Ectodermal cell (in vitro differentiated cells): Measurements from ENCODE around the gene RPTOR.

Source experiments
- H3K27ac ChIP-seq: 2 replicates; pipeline ENCODE4 v1.7.0; 2013; ENCODE audit warnings: mild to moderate bottlenecking, low read depth, low read length; ENCODE audit not compliant: insufficient read depth, poor library complexity, severe bottlenecking
- H3K27me3 ChIP-seq: 2 replicates; pipeline ENCODE4 v1.7.0; 2013; ENCODE audit warnings: mild to moderate bottlenecking, low read length; ENCODE audit not compliant: insufficient read depth, control insufficient read depth, poor library complexity, severe bottlenecking
- H3K36me3 ChIP-seq: one replicate; pipeline ENCODE4 v1.7.0; 2013; ENCODE audit warnings: low read length; ENCODE audit not compliant: control insufficient read depth, insufficient read depth
- H3K4me1 ChIP-seq: one replicate; pipeline ENCODE4 v1.7.0; 2013; ENCODE audit warnings: low read length; ENCODE audit not compliant: control insufficient read depth, insufficient read depth
- H3K4me3 ChIP-seq: 2 replicates; pipeline ENCODE4 v1.7.0; 2013; ENCODE audit warnings: low read depth, low read length, control low read depth; ENCODE audit not compliant: insufficient read depth
- H3K9me3 ChIP-seq: 2 replicates; pipeline ENCODE4 v1.7.0; 2013; ENCODE audit warnings: mild to moderate bottlenecking, low read length, moderate library complexity; ENCODE audit not compliant: control insufficient read depth
- WGBS, 2 experiments: methylation state at CpG; one replicate each; pipeline ENCODE4 v1.1.7; 2013; ENCODE audit warnings: missing lambda C conversion rate in 2 of 2; 5-methylcytosine and 5-hydroxymethylcytosine counted together

The RPTOR gene

DNA sequence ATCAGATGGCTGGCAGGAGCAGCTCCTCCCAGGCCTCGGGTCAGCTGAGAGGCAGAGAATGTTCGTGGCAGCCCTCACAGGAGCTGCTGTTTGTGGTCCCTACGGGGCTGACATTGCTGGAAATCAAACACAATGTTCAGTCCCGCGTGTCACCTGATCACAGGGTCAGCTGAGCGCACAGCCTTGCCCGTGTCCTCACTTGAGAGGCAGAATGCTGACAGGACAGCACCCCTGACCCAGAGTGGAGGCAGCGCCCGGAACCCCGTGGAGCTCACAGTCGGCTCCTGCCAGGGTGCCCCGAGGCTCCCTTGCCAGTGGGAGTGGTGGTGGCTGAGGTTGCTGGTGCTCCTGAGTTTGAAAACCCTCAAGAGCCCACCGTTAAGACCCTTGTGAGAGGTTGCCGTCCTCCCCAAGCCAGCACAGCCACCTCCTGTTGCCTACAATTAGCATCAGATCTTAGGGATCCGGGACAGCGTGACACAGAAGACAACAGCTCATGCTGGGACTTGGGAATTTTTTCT is 443.4 kb downstream of the RPTOR start:
- Histone ChIP-seq H3K4me3 (no peak overlapping the region), H3K4me1 (peaks cover 6% of the 10 kb centered on the region), H3K9me3 (no peaks in the 10 kb centered on the region), H3K27me3 (peaks cover 26% of the 10 kb centered on the region), H3K27ac (no peak overlapping the region), H3K36me3 (no peaks in the 10 kb centered on the region)
- WGBS, 2 experiments, result 81 to 83% methylated on average over 16 of the region's 16 CpGs

DNA sequence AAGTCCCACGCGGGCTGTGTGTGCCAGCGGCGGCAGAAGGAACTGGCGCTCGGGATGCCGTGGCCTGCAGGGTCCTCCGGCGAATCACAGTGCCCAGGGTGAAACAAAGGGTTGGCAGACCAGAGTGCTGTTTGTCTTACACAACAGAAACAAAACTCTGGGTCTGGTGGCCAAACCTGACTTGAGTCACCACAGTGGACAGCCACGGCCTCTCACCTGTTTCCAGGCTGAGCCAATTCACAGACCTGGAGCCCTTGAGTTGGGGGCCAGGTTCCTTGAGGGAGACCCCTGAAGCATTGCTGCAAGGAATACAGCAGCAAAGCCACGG is 444.9 kb downstream of the RPTOR start:
- no peak overlapping the region for H3K27ac ChIP-seq
- peaks cover 6% of the 10 kb centered on the region for H3K4me1 ChIP-seq
- H3K27me3 ChIP-seq, result peaks cover 26% of the 10 kb centered on the region
- no peak overlapping the region for H3K4me3 ChIP-seq
- WGBS, 2 experiments, result 93 to 94% methylated on average over 11 of the region's 11 CpGs
- no peaks in the 10 kb centered on the region for H3K9me3 ChIP-seq
- H3K36me3 ChIP-seq, result no peaks in the 10 kb centered on the region

DNA sequence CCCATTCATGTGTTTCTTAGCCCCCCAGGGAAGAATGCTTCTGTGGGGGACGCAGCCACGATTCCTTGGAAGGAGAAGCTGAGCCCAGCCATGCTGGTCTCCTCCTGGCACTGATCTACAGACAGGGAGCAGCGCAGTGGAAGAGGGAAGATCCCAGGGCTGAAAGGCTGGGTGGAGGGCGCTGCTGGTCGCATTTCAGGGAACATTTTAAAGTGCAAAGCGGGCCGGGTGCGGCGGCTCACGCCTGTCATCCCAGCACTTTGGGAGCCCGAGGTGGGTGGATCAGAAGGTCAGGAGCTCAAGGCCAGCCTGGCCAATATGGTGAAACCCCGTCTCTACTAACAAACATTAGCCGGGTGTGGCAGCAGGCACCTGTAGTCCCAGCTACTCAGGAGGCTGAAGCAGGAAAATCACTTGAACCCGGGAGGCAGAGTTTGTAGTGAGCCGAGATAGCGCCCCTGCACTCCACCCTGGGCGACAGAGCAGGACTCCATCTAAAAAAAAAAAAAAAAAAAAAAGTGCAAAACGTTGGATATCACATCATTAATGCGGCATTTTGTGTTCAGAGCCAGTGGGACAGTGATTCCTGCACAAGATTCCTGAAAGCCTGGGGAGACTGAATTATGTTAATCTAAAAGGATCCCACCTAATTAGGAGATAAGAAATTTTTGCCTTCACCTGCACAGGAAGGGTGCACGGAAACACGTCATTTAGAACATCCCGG is 446.4 kb downstream of the RPTOR start:
- H3K9me3 ChIP-seq, result no peaks in the 10 kb centered on the region
- no peak overlapping the region for H3K27ac ChIP-seq
- peaks cover 26% of the 10 kb centered on the region for H3K27me3 ChIP-seq
- WGBS, 2 experiments, result 68 to 69% methylated on average over 22 of the region's 22 CpGs
- peaks cover 6% of the 10 kb centered on the region for H3K4me1 ChIP-seq
- no peaks in the 10 kb centered on the region for H3K36me3 ChIP-seq
- H3K4me3 ChIP-seq, result peak overlapping the region; percentile 84

DNA sequence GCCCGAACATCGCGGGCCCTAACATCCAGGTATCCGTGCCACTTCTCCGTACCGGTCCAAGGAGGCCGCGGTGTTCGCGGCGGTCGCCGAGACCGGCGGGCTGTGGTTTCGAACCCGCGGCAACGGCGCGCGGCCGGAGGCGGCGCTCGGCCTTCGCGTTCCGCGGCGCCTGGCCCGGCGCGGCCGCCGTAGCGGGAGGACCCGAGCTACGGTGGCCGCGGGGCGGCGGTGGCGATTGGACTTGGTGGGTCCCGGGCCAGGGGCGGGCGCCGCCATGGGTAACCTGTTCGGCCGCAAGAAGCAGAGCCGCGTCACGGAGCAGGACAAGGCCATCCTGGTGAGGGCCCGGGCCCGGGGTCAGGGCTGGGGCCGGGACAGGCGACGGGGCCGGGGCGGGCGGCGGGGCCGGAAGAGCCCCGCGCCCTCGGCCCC is 447.0 kb downstream of the RPTOR start, which contains the start of gene CHMP6:
Gene CHMP6, plus strand, starts transcription at position 197 of the 432 bp plus-strand sequence. Its CDS starts 78 bp downstream, at position 275.
- Histone ChIP-seq H3K27ac (no peak within 1 kb of the TSS), H3K27me3 (peaks cover 26% of the 10 kb centered on the region), H3K36me3 (no peaks in the 10 kb centered on the region), H3K4me1 (peaks cover 6% of the 10 kb centered on the region), H3K9me3 (no peaks in the 10 kb centered on the region), H3K4me3 (peak within 1 kb of the TSS; percentile 84)
- WGBS, 2 experiments, result 1% methylated on average over 66 of the region's 66 CpGs

DNA sequence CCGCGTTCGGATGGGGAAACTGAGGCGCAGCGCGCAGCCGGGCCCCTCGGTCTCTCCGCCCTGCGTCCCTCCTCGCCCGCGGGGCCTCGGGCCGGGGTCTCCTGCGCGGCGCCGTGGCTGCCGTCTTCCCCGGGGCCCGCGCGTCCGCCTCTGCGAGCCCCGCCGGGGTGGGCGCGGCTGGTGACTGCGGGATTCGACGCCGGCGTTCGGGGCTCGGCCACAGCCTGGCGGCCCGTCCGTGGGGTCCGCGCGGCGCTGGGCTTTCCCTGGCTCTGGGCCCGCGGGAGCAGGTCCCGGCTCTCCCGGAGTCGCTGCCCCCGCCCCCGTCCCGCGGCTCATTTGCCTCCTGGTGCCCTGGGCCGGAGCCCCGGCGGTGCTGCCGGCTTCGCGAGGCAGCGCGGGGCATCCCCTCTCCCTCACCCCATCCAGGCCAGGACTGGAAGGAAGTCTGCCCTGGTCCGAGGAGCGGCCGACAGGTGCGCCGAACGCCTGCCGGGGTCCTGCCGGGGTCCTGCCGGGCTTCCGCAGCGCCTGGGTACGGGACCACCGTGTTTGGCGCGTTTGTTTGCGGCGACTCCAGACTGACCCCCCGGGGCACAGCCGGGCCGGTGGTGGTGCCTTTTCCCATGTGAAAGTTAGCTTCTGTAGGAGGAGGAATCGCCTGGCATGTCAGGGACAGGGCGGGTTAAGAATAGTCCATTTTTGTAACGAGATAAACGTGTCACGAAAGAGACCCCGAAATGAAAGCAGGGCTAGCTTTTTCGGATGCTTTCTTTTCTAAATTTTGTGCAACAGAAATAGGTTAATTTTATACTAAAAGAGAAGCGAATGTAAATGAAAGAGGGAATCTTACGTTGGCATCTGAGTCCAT is 447.7 kb downstream of the RPTOR start:
- Histone ChIP-seq H3K9me3 (no peaks in the 10 kb centered on the region), H3K4me3 (peak overlapping the region; percentile 84), H3K27me3 (peaks cover 26% of the 10 kb centered on the region), H3K27ac (no peak overlapping the region), H3K36me3 (peaks cover 5% of the 10 kb centered on the region), H3K4me1 (peaks cover 6% of the 10 kb centered on the region)
- 5 to 6% methylated on average over 90 of the region's 90 CpGs for WGBS, 2 experiments

DNA sequence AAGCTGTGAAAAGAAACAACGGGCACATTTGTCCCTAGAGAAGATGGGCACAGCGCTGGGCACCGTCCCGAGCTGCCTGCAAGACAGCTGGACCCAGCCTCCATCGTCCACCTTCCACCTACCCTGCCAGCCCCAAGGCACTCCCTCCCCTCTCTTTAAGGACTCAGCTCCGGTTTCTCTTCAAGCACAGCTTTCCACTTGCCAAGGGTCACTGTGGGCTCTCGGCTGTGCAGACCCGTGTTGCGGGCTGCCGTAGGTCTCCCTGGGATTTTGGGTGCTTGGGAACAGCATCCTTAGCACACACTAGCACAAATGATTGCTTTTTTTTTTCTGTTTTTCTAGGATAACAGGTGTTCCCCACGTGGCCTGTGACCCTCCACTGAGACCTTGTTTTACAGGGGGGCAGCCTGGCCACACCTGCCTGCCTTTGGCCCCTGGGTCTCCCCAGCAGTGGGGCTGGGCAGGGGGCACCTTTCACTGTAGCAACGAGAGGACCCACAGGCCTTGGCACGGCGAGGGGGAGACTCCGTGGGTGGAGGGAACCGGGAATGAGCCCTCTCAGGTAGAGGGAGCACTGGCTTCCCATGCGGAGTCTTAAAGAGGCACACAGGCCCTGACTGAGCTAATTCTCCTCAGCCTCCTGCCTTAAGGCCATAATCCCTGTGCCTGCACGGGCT is 448.4 kb downstream of the RPTOR start:
- Histone ChIP-seq H3K27ac (no peak overlapping the region), H3K27me3 (peaks cover 26% of the 10 kb centered on the region), H3K9me3 (no peaks in the 10 kb centered on the region), H3K4me1 (peaks cover 3% of the 10 kb centered on the region), H3K36me3 (peaks cover 6% of the 10 kb centered on the region), H3K4me3 (peak overlapping the region; percentile 84)
- 77 to 80% methylated on average over 18 of the region's 18 CpGs for WGBS, 2 experiments

DNA sequence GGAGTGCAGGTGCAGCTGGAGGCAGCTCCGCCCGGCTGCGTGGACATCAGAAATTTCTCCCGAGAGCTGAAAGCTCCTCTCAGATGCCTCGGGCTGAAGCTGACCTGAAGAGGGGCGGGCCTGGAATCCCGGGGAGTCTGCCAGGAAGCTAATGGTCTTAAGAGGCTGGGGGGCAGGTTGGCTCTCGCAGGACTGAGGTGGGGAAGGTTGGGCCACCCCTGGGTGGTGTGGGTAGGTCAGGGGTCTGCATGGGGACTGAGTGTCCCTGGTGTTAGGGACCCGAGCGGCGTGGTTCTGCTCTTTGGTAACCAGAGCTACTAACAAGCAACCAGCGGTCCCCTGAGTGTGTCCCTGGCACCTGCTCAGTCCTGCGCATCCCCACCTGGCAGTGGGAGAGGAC is 450.5 kb downstream of the RPTOR start:
- no peaks in the 10 kb centered on the region for H3K9me3 ChIP-seq
- no peak overlapping the region for H3K27ac ChIP-seq
- peaks cover 15% of the 10 kb centered on the region for H3K27me3 ChIP-seq
- peaks cover 12% of the 10 kb centered on the region for H3K36me3 ChIP-seq
- 96% methylated on average over 13 of the region's 13 CpGs for WGBS, 2 experiments
- H3K4me3 ChIP-seq, result no peak overlapping the region
- no peaks in the 10 kb centered on the region for H3K4me1 ChIP-seq

DNA sequence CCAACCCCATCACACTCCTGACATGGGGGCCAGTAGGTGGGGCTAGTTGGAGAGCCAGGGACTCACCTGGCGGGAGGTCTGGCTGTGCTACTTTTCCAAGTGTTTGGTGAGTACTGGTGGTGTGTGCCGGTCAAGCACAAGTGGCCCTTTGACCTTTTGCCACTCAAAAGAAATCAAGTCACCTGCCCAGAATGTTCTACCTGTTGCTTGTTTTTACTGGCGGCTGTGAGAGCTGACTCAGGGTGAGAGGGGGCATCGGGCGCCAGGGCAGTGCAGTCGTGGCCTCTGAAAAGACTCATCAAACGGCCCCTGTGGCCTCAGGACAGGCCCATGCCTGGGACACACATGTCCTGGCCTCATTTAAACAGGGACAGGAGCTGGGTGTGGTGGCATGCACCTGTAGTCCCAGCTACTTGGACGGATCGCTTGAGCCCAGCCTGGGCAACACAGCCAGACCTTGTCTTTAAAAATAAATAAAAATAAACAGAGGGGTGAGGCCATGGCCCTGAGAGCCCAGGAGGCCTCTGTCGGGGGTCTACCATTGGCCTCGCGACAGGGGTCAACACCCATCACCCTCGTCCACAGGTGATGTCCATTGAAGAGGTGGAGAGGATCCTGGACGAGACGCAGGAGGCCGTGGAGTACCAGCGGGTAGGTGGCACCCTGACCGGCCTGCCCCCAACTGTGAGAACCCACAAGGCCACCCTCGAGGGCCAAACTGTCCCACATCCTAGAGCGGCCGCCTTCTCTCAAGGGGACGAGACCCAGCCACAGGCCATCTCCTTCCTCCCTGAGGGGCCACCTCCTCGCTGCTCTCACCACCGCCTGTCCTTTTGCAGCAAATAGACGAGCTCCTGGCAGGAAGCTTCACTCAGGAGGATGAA is 452.0 kb downstream of the RPTOR start:
- H3K4me1 ChIP-seq, result no peaks in the 10 kb centered on the region
- WGBS, 2 experiments, result 95 to 97% methylated on average over 25 of the region's 25 CpGs
- no peak overlapping the region for H3K4me3 ChIP-seq
- no peaks in the 10 kb centered on the region for H3K9me3 ChIP-seq
- peaks cover 12% of the 10 kb centered on the region for H3K36me3 ChIP-seq
- no peak overlapping the region for H3K27ac ChIP-seq
- H3K27me3 ChIP-seq, result peaks cover 7% of the 10 kb centered on the region

DNA sequence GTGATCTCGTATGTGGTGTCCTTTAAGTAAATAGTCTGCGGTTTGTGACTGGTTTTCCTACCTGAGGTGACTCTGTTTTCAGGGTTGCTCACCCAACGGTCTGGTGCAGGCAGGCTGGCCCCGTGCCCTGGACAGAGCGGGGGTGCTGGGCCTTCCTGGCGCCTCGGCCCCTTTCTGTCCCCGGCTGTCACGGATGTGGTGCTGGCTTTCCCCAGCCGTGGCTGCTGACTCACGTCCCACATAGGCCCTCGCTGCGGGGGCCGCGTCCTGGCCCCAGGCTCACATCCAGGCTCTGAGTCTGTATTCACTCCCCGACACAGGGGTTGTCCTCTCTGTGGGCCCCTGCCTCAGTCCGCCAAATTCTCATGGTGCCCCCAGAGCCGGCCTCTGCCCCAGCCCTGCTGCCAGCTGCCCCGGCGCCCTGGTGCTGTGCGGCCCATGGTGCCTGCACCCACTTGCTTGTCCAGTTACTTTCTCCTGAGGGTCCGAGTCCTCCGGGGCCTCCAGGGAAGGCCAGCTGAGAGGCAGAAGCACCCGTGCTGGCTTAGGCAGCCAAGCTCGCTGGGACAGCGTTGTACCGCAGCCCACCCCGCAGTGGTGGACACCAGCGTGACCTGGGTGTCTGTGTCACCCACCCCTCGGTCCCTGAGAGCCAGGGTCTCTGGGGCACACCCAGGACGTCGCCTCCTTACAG is 452.9 kb downstream of the RPTOR start:
- peaks cover 12% of the 10 kb centered on the region for H3K36me3 ChIP-seq
- 95 to 96% methylated on average over 32 of the region's 32 CpGs for WGBS, 2 experiments

More for the DNA sequence above, 452.9 kb downstream of the RPTOR start:
- no peak overlapping the region for H3K4me3 ChIP-seq
- H3K9me3 ChIP-seq, result no peaks in the 10 kb centered on the region
- no peak overlapping the region for H3K27ac ChIP-seq
- H3K4me1 ChIP-seq, result no peaks in the 10 kb centered on the region
- peaks cover 3% of the 10 kb centered on the region for H3K27me3 ChIP-seq
